SH-SY5Y (cell line): Measurements from ENCODE around the gene GTPBP3.

Experiments used
- GATA2 ChIP-seq: IDR thresholded peaks from 2 replicates; pipeline ENCODE4 v1.6.1; 2011; ENCODE audit warnings: mild to moderate bottlenecking, low read depth, low read length
- GATA3 ChIP-seq: IDR thresholded peaks from 2 replicates; pipeline ENCODE4 v1.6.1; 2011; ENCODE audit warnings: low read depth, mild to moderate bottlenecking, low read length, moderate library complexity

GRCh38 chr19:17330262-17331044, 6.9 kb upstream of the GTPBP3 start:
- no peak for TF ChIP-seq GATA2
- no peak for TF ChIP-seq GATA3
